NCI-H2081 (cell line): Measurements from ENCODE around the gene IFT88.
"Not testable (repeated sequence)": the region's sequence is repeated elsewhere in the genome, so short reads cannot be mapped to it uniquely, and the experiment has no call there.

Source experiments
- DNase-seq, 2 experiments: peaks; one replicate each; lab custom pipeline; 2025; lab: John Stamatoyannopoulos, UW

IFT88 gene

DNA sequence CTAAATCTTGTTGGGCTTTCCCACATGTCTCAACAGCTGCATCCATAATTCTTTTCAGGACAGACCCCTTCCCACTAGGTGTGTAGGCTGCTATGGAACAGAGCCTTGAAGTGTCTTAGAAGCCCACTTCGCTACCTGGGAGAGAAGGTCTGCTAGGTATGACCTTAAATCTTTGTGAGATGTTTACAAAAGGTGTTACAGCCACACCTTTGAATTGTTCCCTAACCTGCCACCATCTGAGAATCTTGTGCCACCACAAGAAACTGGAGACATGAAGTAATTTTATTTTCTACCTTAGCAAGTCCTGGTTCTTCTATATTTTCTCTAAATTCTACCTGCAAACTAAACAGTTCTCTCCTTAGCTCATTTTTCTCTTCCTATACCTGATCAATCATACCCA, 69.1 kb downstream of the IFT88 start:
- DNase-seq = no peak

DNA sequence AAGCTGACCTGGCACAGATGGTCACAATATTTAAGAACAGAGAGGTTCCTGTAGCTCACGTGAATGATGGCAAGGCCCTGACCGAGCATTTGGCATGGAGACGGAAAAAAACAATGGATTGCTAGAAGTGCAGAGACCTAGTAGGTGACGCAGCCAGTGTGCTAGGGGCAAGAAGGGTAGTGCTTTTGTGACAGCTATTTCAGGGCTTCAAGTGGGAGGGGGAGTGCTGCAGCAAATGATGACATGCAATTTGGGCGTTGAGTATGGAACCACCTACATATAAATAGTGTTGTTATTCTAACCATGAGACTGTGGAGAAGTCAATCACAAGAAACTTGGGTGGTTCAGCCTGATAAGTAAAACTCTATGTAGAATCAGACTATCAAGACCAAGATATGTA, 70.9 kb downstream of the IFT88 start:
- DNase-seq = no peak

DNA sequence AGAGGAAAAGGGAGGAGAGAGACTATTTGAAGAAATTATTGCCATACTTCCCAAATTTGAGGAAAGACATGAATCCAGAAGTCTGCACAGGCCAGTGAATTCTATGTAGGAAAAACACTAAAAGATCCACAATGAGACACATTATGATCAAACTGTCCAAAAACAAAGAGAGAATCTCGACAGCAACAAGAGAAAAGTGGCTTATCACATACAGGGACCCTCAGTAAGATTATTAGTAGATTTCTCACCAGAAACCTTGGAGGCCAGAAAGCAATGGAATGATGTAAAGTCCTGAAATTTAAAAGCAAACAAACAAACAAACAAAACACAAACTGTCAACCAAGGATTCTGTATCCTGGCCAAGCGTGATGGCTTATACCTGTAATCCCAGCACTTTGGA, 80.8 kb downstream of the IFT88 start:
- DNase-seq = no peak

GRCh38 chr13:20652946-20653345, 86.0 kb downstream of the IFT88 start:
- DNase-seq = no peak

GRCh38 chr13:20654156-20654555, 87.2 kb downstream of the IFT88 start:
- no peak for DNase-seq

GRCh38 chr13:20658451-20659040, 91.6 kb downstream of the IFT88 start:
- no peak for DNase-seq

DNA sequence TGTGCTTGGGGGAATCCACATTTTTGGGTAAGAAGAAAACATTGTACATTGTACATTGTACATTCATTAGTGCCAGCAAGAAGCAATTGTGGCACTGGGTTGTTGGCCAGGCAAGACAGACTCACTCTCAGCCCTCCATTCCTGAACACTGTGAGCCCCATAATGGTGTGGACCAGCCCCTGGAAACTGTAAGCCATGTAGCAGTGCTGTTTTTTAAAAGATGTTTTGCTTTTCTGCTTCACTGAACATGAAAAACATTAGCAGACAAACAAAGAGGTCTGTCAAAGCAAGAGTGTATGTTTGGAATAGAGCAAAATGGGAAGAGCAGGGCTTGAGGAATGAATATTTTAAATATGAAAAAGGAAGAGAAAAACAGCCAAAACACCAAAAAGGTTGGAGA, 97.4 kb downstream of the IFT88 start:
- no peak for DNase-seq

DNA sequence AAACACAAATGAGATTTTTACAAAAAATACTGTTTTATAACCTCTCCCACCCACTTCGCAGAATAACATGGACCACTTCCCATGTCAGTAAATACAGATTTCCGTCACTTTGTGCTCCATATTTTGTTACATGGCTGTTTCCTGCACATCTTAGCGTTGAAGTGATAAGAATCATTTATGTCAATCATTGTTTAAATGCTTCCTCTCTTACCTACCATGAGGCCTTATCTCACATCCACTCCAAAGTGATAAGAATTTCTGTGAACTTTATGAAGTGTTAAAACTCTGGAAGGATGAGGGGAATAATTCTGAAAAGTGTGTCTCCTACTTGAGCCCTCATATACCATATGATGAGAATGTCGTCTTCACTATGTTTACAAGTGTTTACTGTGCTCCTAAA, 100.0 kb downstream of the IFT88 start:
- DNase-seq = no peak

DNA sequence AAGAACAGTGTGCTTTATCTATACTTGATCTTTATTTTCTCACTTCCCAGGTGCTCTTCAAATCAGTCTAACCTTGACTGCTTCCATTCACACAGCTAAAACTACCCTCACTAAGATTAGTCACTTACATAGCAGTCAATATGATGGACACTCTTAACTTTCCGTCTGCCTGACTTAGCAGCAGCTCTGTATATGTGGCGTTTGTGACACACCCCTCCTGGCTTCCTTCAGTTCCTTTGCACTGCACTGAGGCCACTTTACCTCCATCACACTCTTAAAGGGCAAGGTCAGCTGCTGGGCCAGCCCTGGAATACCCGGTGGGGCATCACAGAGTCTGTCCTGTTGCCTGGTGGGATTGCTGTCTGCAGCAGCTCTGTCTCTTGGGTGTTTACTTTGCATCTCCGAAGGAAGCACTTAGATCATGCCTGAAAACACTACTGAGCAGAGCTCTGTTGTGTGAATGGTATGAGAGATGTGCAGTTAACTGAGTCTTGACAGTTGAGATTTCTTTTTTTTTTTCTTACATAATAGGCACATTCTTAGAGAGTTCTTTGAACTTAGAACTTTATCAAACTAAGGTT, 101.0 kb downstream of the IFT88 start:
- DNase-seq = no peak

DNA sequence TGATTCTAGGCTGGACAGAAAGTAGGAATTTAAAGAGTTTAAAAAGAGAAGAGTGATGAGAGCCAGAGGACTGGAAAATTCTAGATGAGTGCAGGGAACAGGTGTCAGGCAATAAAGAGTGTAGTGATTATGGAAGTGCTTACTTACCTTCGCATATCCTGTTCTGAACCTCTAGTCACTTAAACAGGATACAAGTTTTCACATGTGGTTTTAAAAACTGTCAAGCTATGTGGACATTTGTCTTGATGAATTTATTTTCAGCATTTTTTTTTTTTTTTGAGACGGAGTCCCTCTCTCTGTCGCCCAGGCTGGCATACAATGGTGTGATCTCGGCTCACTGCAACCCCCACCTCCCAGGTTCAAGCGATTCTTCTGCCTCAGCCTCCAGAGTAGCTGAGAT, 102.2 kb downstream of the IFT88 start:
- no peak for DNase-seq

GRCh38 chr13:20671789-20672188, 104.8 kb downstream of the IFT88 start:
- DNase-seq = no peak

- DNase-seq = no peak
Observed at GRCh38 chr13:20672772-20673171, 105.8 kb downstream of the IFT88 start.

DNA sequence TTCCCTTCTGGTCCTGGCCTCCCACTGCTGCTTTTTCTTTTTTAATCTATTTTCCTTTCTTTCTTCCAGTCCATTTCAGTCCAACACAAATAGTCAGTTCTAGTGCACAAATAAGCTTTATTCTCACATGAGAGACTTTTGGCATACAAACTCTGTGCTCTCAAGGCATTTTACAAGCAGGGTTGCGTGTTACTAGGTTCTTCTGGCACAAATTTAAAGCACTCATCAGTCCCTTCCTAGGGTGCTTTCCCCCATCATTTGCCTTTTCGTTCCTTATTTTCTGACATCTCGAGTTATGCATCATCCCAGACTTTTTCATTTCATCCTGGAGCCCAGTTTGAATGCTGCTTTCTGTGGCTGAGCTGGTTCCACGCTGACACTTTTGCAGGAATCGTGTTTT, 106.8 kb downstream of the IFT88 start:
- no peak for DNase-seq

GRCh38 chr13:20676213-20676612, 109.3 kb downstream of the IFT88 start:
- DNase-seq = no peak

DNA sequence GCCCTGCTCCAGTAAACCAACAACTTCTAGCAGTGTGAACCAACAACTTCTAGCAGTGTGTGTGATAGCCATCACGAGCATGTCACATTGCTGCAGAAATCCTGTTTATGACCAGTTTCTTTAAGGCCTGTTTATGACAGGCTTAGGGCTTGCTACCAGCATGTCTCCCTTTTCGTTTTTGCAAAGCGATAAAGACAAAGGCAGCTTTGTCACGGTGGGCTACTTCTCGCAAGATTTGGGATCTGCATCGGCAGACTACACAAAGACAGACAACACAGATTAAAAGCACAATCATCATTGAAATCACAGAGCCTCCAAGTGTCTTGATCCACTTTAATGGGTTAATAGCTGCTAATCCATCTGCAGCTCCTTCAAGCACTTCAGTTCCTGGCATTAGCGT, 111.6 kb downstream of the IFT88 start:
- DNase-seq = not testable (repeated sequence)

GRCh38 chr13:20679879-20680278, 112.9 kb downstream of the IFT88 start:
- DNase-seq = no peak

DNA sequence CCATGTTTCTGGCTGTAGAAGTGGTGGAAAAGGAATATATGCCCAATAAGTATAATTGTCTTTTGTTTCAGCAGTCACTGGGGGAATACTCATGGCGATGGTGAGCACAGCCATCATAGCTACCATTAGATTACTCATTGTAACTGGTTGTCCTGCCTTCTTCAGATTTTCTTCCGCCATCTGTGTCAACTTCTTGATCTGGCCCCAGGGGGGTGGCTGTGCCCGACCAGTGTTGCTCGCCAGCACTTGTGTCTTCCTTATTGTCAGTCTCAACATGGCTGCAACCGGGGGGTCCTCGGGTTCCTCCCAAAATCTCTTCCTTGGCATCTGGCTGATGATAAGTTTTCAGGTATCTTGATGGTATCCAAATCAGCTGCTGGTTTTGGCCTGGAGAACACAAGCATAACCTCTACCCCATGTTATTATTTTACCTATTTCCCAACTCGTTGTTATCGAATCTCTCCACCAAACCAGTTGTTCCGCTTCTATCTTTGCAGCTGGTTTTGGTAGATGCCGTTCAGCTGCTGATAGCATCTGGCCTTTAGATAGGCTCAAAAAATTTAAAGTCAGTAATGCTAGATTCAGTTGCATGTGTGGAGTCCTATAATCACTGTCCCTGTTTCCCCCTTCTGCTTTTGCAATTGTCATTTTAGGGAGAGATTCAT, 113.6 kb downstream of the IFT88 start:
- DNase-seq = no peak

DNA sequence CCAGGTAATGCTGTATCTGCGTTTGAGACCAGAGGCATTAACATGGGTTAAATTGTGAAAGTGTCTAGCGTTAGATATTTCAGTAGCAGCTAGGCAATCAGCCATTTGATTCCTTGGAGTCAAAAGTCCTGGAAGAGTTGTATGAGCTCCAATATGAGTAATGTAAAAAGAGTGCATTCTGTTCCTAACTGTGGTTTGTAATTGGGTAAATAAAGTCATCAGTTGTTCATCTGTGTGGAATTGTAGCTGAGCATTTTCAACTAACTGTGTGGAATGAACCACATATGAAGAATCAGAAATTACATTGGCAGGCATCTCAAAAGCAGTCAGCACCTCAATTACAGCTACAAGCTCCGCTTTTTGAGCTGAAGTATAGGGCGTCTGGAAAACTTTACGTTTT, 114.5 kb downstream of the IFT88 start:
- DNase-seq = not testable (repeated sequence)

GRCh38 chr13:20682061-20682460, 115.1 kb downstream of the IFT88 start:
- DNase-seq = no peak

GRCh38 chr13:20684041-20684440, 117.1 kb downstream of the IFT88 start:
- no peak for DNase-seq

- DNase-seq = no peak
Observed at GRCh38 chr13:20684546-20684945, 117.6 kb downstream of the IFT88 start.

- DNase-seq = no peak
Observed at GRCh38 chr13:20685092-20685491, 118.1 kb downstream of the IFT88 start.

DNA sequence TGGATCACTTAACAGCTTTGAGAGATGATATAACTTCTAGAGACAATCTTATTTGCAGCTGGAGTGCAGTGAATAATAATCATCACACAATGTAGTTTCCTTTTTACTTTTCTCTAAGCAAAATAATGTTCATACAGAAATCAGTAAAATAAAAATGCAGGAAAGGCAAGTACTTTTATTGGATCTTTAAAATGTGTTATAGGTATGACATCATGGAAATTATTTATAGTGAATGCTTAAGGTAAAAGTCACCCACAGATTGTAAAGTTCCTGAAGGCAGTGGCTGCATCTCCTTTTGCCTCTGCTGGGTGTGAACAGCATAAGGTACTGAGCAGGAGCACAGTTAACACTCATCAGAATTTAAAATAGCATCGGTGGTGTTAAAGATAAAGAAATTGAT, 119.2 kb downstream of the IFT88 start:
- no peak for DNase-seq
